ENCODE results near the gene CAP2.

DNA sequence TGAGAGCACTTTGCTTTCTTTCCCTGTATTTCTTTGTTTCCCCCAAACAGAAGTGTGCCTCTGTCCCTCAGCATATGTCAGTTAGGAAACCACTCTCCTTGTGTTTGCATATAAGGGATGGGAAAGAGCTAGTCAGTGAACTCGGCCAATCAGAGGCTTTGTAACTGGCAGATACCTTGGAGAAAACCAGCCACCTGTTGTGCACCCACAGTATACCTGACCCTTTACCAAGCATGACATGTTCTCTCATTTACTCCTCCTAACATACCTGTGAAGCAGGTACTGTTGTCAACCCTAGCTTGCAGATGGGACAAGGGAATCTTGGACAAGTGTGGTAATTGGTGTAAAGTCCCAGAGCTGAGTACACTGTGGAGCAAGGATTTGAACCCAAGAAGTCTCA lies 110.6 kb downstream of the CAP2 start:
- TF ChIP-seq POLR2A (IDR thresholded peaks at IDR 0.05), result no peak
- TF ChIP-seq, protein P1, sequence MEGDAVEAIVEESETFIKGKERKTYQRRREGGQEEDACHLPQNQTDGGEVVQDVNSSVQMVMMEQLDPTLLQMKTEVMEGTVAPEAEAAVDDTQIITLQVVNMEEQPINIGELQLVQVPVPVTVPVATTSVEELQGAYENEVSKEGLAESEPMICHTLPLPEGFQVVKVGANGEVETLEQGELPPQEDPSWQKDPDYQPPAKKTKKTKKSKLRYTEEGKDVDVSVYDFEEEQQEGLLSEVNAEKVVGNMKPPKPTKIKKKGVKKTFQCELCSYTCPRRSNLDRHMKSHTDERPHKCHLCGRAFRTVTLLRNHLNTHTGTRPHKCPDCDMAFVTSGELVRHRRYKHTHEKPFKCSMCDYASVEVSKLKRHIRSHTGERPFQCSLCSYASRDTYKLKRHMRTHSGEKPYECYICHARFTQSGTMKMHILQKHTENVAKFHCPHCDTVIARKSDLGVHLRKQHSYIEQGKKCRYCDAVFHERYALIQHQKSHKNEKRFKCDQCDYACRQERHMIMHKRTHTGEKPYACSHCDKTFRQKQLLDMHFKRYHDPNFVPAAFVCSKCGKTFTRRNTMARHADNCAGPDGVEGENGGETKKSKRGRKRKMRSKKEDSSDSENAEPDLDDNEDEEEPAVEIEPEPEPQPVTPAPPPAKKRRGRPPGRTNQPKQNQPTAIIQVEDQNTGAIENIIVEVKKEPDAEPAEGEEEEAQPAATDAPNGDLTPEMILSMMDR (IDR thresholded peaks at IDR 0.05), result no peak
- no peak for TF ChIP-seq POLR2AphosphoS5 (IDR thresholded peaks at IDR 0.05)

All from breast epithelium (tissue), 3 donors.